ENCODE measurements around the gene PSKH1.

DNA sequence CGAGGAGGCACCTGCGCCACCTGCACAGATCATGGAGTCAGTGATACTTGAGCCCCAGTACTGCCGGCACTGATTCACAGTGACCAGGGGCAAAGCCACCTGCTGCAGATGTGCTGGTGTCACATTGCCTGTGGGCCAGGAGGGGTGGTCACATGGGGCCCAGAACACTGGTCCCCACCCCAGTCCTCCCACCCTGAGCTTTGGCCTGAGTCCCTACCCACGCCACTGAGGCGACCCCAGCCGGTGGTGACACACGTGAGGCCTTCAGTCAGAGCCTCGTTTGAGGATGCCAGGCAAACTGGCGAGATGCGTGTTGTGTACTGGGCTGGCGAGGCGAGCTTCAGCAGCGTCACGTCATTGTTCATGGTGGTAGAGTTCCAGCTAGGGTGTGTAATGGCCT is 37.1 kb downstream of the PSKH1 start:
- TF ChIP-seq, protein P1, sequence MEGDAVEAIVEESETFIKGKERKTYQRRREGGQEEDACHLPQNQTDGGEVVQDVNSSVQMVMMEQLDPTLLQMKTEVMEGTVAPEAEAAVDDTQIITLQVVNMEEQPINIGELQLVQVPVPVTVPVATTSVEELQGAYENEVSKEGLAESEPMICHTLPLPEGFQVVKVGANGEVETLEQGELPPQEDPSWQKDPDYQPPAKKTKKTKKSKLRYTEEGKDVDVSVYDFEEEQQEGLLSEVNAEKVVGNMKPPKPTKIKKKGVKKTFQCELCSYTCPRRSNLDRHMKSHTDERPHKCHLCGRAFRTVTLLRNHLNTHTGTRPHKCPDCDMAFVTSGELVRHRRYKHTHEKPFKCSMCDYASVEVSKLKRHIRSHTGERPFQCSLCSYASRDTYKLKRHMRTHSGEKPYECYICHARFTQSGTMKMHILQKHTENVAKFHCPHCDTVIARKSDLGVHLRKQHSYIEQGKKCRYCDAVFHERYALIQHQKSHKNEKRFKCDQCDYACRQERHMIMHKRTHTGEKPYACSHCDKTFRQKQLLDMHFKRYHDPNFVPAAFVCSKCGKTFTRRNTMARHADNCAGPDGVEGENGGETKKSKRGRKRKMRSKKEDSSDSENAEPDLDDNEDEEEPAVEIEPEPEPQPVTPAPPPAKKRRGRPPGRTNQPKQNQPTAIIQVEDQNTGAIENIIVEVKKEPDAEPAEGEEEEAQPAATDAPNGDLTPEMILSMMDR (IDR thresholded peaks at IDR 0.05), result no peak
- TF ChIP-seq, protein P2, sequence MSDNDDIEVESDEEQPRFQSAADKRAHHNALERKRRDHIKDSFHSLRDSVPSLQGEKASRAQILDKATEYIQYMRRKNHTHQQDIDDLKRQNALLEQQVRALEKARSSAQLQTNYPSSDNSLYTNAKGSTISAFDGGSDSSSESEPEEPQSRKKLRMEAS (IDR thresholded peaks at IDR 0.05), result no peak
- no peak for TF ChIP-seq NR3C1 (IDR thresholded peaks at IDR 0.05)
- no peak for TF ChIP-seq POLR2A (IDR thresholded peaks at IDR 0.05; ENCODE audit: low read length)
- no peak for TF ChIP-seq EP300 (IDR thresholded peaks at IDR 0.05)
- no peak for TF ChIP-seq TFCP2L1 (CRISPR knock-in tag; IDR thresholded peaks at IDR 0.05)
